ENCODE results near the gene RBP3. TPM values are rescaled to one million over a fixed set of nuclear protein-coding genes. Genes with fewer than 3 reads are reported as not detected.

RBP3 gene
- total and polyA plus RNA-seq, 11 donors: not detected

DNA sequence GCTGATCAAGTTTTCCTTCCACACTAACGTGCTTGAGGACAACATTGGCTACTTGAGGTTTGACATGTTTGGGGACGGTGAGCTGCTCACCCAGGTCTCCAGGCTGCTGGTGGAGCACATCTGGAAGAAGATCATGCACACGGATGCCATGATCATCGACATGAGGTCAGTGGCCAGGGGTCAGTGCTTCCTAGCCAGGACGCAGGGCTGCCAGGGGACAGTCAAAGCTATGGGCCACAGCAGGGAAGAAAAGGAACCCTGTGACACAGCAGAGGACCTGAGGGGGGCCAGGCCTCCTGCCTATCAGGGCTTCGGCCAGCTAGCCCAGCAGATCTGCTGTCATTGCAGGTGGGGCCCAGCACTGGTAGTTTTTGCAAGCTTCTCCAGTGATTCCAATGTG lies 5.2 kb downstream of the RBP3 start:
- no peak for DNase-seq
- Histone ChIP-seq H3K36me3 (no peaks in the 10 kb centered on the region), H3K4me1 (no peaks in the 10 kb centered on the region), H3K9me3 (no peaks in the 10 kb centered on the region), H3K27me3 (peaks cover 0 to 5% (median 0%) of the 10 kb centered on the region in 9 donors), H3K4me3 (no peak overlapping the region), H3K27ac (no peak overlapping the region)
- WGBS, 4 donors: 85 to 93% (median 92%) methylated on average over 4 to 6 of the region's 6 CpGs
- TF ChIP-seq, protein P1, sequence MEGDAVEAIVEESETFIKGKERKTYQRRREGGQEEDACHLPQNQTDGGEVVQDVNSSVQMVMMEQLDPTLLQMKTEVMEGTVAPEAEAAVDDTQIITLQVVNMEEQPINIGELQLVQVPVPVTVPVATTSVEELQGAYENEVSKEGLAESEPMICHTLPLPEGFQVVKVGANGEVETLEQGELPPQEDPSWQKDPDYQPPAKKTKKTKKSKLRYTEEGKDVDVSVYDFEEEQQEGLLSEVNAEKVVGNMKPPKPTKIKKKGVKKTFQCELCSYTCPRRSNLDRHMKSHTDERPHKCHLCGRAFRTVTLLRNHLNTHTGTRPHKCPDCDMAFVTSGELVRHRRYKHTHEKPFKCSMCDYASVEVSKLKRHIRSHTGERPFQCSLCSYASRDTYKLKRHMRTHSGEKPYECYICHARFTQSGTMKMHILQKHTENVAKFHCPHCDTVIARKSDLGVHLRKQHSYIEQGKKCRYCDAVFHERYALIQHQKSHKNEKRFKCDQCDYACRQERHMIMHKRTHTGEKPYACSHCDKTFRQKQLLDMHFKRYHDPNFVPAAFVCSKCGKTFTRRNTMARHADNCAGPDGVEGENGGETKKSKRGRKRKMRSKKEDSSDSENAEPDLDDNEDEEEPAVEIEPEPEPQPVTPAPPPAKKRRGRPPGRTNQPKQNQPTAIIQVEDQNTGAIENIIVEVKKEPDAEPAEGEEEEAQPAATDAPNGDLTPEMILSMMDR (IDR thresholded peaks at IDR 0.05): no peak
- no peak for TF ChIP-seq POLR2A (IDR thresholded peaks at IDR 0.05)
- no peak for ATAC-seq
- intact Hi-C loops (cut with DNase I): no loop called here

DNA sequence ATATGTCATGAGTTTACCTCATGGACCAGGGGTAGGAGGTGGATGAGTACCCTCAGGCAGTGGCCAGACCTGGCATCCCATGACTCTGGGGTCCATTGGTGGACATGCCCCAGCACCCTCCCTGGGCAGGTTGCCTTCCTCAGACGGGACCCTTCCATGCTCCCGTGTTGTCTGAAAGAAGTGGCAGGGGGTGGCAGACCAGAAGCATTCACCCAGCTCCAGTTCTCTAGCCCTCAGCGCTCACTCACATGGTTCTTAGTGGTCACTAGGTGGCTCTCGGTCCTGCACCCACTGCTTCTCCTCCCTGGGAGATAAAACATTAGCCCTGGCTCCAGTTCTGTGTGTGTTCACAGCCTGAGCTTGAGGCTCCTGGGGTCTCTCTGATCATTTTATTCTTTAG lies 6.0 kb downstream of the RBP3 start:
- Histone ChIP-seq H3K9me3 (no peaks in the 10 kb centered on the region), H3K36me3 (no peaks in the 10 kb centered on the region), H3K4me3 (no peak overlapping the region), H3K27ac (no peak overlapping the region), H3K4me1 (no peaks in the 10 kb centered on the region), H3K27me3 (peaks cover 0 to 5% (median 0%) of the 10 kb centered on the region in 9 donors)
- 60 to 75% (median 65%) methylated on average over 4 of the region's 4 CpGs for WGBS, 4 donors
- TF ChIP-seq, protein P1 (IDR thresholded peaks at IDR 0.05): peak in 2 of 12 donors; percentile 12 to 22
- no peak for TF ChIP-seq POLR2A (IDR thresholded peaks at IDR 0.05)
- ATAC-seq: no peak
- DNase-seq: no peak
- intact Hi-C loops (cut with DNase I): no loop called here

DNA sequence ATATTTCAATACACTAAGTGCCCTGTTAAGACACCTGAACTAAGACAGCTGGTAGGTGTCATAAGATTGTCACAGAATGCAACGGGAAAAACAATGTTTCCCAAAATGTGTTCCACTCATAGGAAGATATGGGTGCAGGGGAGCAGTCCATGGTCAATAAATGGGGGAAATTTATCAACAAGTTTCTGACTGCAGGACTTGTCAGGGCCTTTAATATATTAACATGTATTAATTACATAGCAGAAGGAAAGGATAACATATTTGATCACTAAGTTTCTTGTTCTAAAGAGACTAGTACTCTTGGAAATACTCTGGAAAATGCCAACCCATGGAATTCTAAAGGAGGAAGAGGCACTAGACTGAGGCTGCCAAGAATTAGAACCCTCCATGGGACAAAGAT lies 6.7 kb downstream of the RBP3 start:
- WGBS, 4 donors: 79 to 88% (median 80%) methylated on average over 1 of the region's 1 CpG
- no peak overlapping the region for H3K27ac ChIP-seq

DNA sequence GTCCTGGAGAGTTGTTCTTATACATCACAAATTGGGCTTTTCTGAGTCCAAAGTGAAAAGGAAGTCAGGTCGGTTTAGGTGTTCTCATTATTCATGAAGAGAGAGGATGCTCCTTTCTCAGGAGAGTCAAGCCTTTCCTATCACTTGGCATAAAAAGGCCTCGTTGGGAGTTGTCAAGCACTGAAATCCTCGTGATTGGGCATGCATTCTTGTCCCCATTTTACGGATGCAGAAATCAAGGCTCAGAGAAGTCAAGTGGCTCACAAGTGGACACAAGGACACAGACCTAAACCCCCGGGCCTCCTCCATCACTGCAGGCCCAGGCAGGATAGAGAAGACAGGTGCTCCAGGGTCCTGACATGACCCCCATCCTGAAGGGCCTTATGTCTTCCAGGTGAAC lies 8.5 kb downstream of the RBP3 start:
- DNase-seq (no peak), ATAC-seq (no peak)
- TF ChIP-seq, protein P1 (IDR thresholded peaks at IDR 0.05): no peak
- TF ChIP-seq POLR2A (IDR thresholded peaks at IDR 0.05): no peak
- H3K9me3 ChIP-seq: no peaks in the 10 kb centered on the region
- H3K27ac ChIP-seq: no peak overlapping the region
- H3K27me3 ChIP-seq: peaks cover 0 to 5% (median 0%) of the 10 kb centered on the region in 9 donors
- H3K36me3 ChIP-seq: no peaks in the 10 kb centered on the region
- no peak overlapping the region for H3K4me3 ChIP-seq
- 74 to 83% (median 82%) methylated on average over 5 of the region's 5 CpGs for WGBS, 4 donors
- peaks cover 0 to 13% (median 0%) of the 10 kb centered on the region in 12 donors for H3K4me1 ChIP-seq
- intact Hi-C loops (cut with DNase I): no loop called here

More for the DNA sequence above, 6.7 kb downstream of the RBP3 start:
- Histone ChIP-seq H3K4me3 (no peak overlapping the region), H3K9me3 (no peaks in the 10 kb centered on the region), H3K36me3 (no peaks in the 10 kb centered on the region), H3K4me1 (no peaks in the 10 kb centered on the region), H3K27me3 (peaks cover 0 to 5% (median 0%) of the 10 kb centered on the region in 9 donors)
- ATAC-seq (no peak), DNase-seq (no peak)
- no peak for TF ChIP-seq POLR2A (IDR thresholded peaks at IDR 0.05)
- TF ChIP-seq, protein P1 (IDR thresholded peaks at IDR 0.05): no peak
- intact Hi-C loops (cut with DNase I): no loop called here

Data from heart left ventricle (tissue), 16 donors.